Testis (tissue), 2 donors: ENCODE data around the gene KLHDC4.

Experiments used
- POLR2A ChIP-seq: fragments of 450-650 bp; IDR thresholded peaks from one replicate; pipeline ENCODE4 v1.6.1; 2017; ENCODE audit warnings: antibody characterized with exemption, mild to moderate bottlenecking, moderate library complexity
- TF ChIP-seq, protein P1 (sequence below), 3 experiments: fragments of 450-650 bp in 2 of 3; fragments of 200-600 bp in 1 of 3; sonication (generic) in 1 of 3; IDR thresholded peaks; one replicate each; pipeline ENCODE4 v1.5.1; 2016 to 2019; ENCODE audit warnings: antibody characterized with exemption in 3 of 3, mild to moderate bottlenecking in 2 of 3, moderate library complexity in 1 of 3

DNA sequence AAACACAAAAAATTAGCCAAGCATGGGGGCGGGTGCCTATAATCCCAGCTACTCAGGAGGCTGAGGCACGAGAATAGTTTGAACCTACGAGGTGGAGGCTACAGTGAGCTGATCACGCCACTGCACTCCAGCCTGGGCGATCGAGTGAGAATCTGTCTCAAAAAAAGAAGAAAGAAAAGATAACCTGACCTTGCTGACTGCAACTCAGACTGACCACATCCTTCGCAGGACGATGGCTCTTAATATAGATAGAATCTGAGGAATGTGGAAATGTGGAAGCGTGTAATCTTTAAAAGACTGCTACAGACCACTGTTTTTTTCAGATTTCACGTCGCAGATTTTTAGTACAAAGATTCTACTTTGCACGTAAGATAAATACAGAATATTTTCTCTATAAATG is 37.8 kb downstream of the KLHDC4 start:
- TF ChIP-seq POLR2A = no peak
- TF ChIP-seq, protein P1, sequence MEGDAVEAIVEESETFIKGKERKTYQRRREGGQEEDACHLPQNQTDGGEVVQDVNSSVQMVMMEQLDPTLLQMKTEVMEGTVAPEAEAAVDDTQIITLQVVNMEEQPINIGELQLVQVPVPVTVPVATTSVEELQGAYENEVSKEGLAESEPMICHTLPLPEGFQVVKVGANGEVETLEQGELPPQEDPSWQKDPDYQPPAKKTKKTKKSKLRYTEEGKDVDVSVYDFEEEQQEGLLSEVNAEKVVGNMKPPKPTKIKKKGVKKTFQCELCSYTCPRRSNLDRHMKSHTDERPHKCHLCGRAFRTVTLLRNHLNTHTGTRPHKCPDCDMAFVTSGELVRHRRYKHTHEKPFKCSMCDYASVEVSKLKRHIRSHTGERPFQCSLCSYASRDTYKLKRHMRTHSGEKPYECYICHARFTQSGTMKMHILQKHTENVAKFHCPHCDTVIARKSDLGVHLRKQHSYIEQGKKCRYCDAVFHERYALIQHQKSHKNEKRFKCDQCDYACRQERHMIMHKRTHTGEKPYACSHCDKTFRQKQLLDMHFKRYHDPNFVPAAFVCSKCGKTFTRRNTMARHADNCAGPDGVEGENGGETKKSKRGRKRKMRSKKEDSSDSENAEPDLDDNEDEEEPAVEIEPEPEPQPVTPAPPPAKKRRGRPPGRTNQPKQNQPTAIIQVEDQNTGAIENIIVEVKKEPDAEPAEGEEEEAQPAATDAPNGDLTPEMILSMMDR (IDR thresholded peaks at IDR 0.05) = no peak
